Gastroesophageal sphincter (tissue), 3 donors: ENCODE data around the gene FNDC3B.

Source experiments
- POLR2AphosphoS5 ChIP-seq: sonication (generic); formaldehyde crosslinking; IDR thresholded peaks from one replicate; pipeline ENCODE4 v1.6.1; 2017; ENCODE audit warnings: antibody characterized with exemption
- TF ChIP-seq, protein P1 (sequence below), 4 experiments: fragments of 200-600 bp in 2 of 4; fragments of 450-650 bp in 2 of 4; sonication (generic) in 1 of 4; IDR thresholded peaks; one replicate each; pipeline ENCODE4 v1.5.1; 2017 to 2019; ENCODE audit warnings: antibody characterized with exemption in 4 of 4, mild to moderate bottlenecking in 2 of 4, moderate library complexity in 2 of 4

DNA sequence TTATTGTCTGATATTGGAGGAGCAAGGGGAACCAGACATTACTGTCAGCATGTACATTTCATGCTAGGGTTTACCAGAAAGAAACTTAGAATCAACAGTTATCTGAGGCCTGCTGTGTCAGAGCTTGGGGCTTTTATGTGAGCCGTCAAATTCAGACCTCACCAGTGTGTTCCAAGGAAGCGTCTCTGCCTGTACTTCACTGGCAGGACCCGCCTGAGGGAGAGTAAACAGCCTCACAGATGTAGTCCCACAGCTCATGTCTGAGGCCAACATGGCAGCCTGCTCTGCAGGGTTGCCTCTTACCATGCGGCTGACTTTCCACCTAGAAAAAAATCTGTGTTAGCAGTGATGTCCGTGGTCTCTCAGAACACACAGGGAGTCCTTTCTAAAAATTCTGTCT lies 334.5 kb downstream of the FNDC3B start:
- TF ChIP-seq, protein P1, sequence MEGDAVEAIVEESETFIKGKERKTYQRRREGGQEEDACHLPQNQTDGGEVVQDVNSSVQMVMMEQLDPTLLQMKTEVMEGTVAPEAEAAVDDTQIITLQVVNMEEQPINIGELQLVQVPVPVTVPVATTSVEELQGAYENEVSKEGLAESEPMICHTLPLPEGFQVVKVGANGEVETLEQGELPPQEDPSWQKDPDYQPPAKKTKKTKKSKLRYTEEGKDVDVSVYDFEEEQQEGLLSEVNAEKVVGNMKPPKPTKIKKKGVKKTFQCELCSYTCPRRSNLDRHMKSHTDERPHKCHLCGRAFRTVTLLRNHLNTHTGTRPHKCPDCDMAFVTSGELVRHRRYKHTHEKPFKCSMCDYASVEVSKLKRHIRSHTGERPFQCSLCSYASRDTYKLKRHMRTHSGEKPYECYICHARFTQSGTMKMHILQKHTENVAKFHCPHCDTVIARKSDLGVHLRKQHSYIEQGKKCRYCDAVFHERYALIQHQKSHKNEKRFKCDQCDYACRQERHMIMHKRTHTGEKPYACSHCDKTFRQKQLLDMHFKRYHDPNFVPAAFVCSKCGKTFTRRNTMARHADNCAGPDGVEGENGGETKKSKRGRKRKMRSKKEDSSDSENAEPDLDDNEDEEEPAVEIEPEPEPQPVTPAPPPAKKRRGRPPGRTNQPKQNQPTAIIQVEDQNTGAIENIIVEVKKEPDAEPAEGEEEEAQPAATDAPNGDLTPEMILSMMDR (IDR thresholded peaks at IDR 0.05): no peak
- no peak for TF ChIP-seq POLR2AphosphoS5
